GM12878 (cell line): ENCODE results near the gene TAF6L. TPM values are rescaled to one million over a fixed set of nuclear protein-coding genes. Genes with fewer than 3 reads are reported as not detected.
"Not testable (repeated sequence)": the region's sequence is repeated elsewhere in the genome, so short reads cannot be mapped to it uniquely, and the experiment has no call there.

Experiments used
- ATAC-seq: fragments of 200-7000 bp; cut with Tn5 transposase; 3 replicates; pipeline ENCODE4 v1.9.1; 2020; ENCODE audit warnings: mild to moderate bottlenecking, moderate library complexity
- BruUV-seq: library from RNA; stranded (reverse); fragments of 400-500 nt; replicated peaks from 2 replicates; lab custom pipeline; 2021; lab: Mats Ljungman, UMichigan
- CTCF ChIA-PET: fragments of 300-600 bp; sonication (Branson Sonifier 250); formaldehyde crosslinking; extraction: SDS; loops from one replicate; lab custom pipeline; 2021; ENCODE audit warnings: inconsistent platforms; lab: Yijun Ruan, JAX
- POLR2A ChIA-PET: fragments of 350-600 bp; formaldehyde crosslinking; extraction: SDS; loops from one replicate; lab custom pipeline; 2021; ENCODE audit warnings: inconsistent platforms; lab: Charles Lee
- RAD21 ChIA-PET: fragments of 300-600 bp; sonication (Branson Sonifier 250); formaldehyde crosslinking; loops from one replicate; lab custom pipeline; 2023; ENCODE audit warnings: antibody characterized with exemption; ENCODE audit not compliant: unreplicated experiment; lab: Charles Lee
- SMC1A ChIA-PET: fragments of 300-600 bp; sonication (Branson Sonifier 250); formaldehyde crosslinking; loops from one replicate; lab custom pipeline; 2023; ENCODE audit not compliant: unreplicated experiment, uncharacterized antibody; lab: Charles Lee
- DNase-seq: peaks from one replicate; pipeline ENCODE4 v3.0.0-alpha.2; 2011; ENCODE audit warnings: low read depth, low spot score
- FAIRE-seq: peaks from 3 replicates; lab custom pipeline; 2011; peaks lifted over from hg19 to GRCh38; lab: Jason Lieb, UNC
- H2AFZ ChIP-seq: 2 replicates; pipeline ENCODE4 v1.6.0; 2011; ENCODE audit warnings: low read depth, low read length, control low read depth; ENCODE audit not compliant: control insufficient read depth
- H3K27ac ChIP-seq: 2 replicates; pipeline ENCODE4 v1.5.1; 2011; ENCODE audit warnings: control low read depth; ENCODE audit not compliant: control insufficient read depth, insufficient read depth
- H3K27me3 ChIP-seq, 2 experiments: replicated peaks in 1 of 2; 2 replicates each; pipeline versions ENCODE4 v1.6.0 to v1.6.1; 2011; ENCODE audit warnings: low read length in 1 of 2; ENCODE audit not compliant: control insufficient read depth in 2 of 2, insufficient read depth in 2 of 2
- H3K36me3 ChIP-seq, 2 experiments: 2 replicates each; pipeline ENCODE4 v1.5.1; 2011; ENCODE audit warnings: low read length in 1 of 2; ENCODE audit not compliant: control insufficient read depth in 2 of 2, insufficient read depth in 2 of 2
- H3K4me1 ChIP-seq: 2 replicates; pipeline ENCODE4 v1.6.1; 2011; ENCODE audit warnings: mild to moderate bottlenecking, low read length, moderate library complexity, mixed read lengths; ENCODE audit not compliant: control insufficient read depth, insufficient read depth
- H3K4me2 ChIP-seq: 2 replicates; pipeline ENCODE4 v1.6.0; 2011; ENCODE audit warnings: control low read depth; ENCODE audit not compliant: control insufficient read depth, insufficient read depth
- H3K4me3 ChIP-seq: fragments of 200-600 bp; sonication (generic); 2 replicates; pipeline ENCODE4 v1.5.1; 2016
- H3K79me2 ChIP-seq: 2 replicates; pipeline ENCODE4 v1.6.0; 2011; ENCODE audit warnings: low read length; ENCODE audit not compliant: control insufficient read depth, insufficient read depth
- H3K9ac ChIP-seq: 2 replicates; pipeline ENCODE4 v1.8.0; 2011; ENCODE audit warnings: low read length, control low read depth, mixed read lengths; ENCODE audit not compliant: control insufficient read depth, insufficient read depth
- H3K9me3 ChIP-seq: replicated peaks from 3 replicates; pipeline ENCODE4 v1.5.1; 2011; ENCODE audit warnings: mild to moderate bottlenecking, low read length; ENCODE audit not compliant: control insufficient read depth, insufficient read depth
- H4K20me1 ChIP-seq: 2 replicates; pipeline ENCODE4 v1.6.0; 2011; ENCODE audit not compliant: control insufficient read depth, insufficient read depth
- NKRF ChIP-seq: fragments of 450-650 bp; conservative IDR thresholded peaks from 2 replicates; pipeline ENCODE4 v1.6.1; 2017; ENCODE audit warnings: mild to moderate bottlenecking, moderate library complexity
- PAX8 ChIP-seq: fragments of 450-650 bp; IDR thresholded peaks from 2 replicates; pipeline ENCODE4 v1.6.1; 2017; ENCODE audit warnings: mild to moderate bottlenecking, moderate library complexity
- SMARCA5 ChIP-seq: fragments of 450-650 bp; IDR thresholded peaks from 2 replicates; pipeline ENCODE4 v1.6.1; 2017; ENCODE audit warnings: mild to moderate bottlenecking
- SPI1 ChIP-seq: IDR thresholded peaks from 2 replicates; pipeline ENCODE4 v1.6.1; 2011; ENCODE audit warnings: low read depth, mild to moderate bottlenecking, low read length, moderate library complexity, borderline replicate concordance; ENCODE audit not compliant: insufficient read depth
- SUZ12 ChIP-seq: fragments of 200-600 bp; sonication (generic); IDR thresholded peaks from one replicate; pipeline ENCODE4 v1.6.1; 2018; ENCODE audit warnings: antibody characterized with exemption, mild to moderate bottlenecking; ENCODE audit not compliant: unreplicated experiment
- ZNF687 ChIP-seq: fragments of 450-650 bp; IDR thresholded peaks from 2 replicates; pipeline ENCODE4 v1.6.1; 2017; ENCODE audit warnings: mild to moderate bottlenecking, moderate library complexity
- WGBS: methylation state at CpG from one replicate; pipeline ENCODE4 v1.1.6; 2016; ENCODE audit warnings: low lambda C conversion rate; ENCODE audit not compliant: insufficient replicate concordance, insufficient coverage; ENCODE audit errors: missing lambda C conversion rate; 5-methylcytosine and 5-hydroxymethylcytosine counted together
- in situ Hi-C: fragments of 300-500 bp; cut with MboI; formaldehyde crosslinking; loops from 9 replicates; pipeline ENCODE4 v1.14.3; 2018; ENCODE audit warnings: mixed read lengths
- intact Hi-C: fragments of 100-400 bp; cut with micrococcal nuclease; formaldehyde crosslinking; loops from one replicate; pipeline ENCODE4 v1.14.2; 2022; ENCODE audit not compliant: unreplicated experiment
- polyA plus RNA-seq, 11 experiments: library from polyadenylated mRNA; depleted of rRNA in 4 of 11; unstranded in 6 of 11; stranded (reverse) in 5 of 11; fragments of >200 nt; fragmentation: Nextera tagmentation in 4 of 11; fragmentation: Illumina TruSeq in 1 of 11; extraction: Ambion mirVana in 4 of 11; extraction: Trizol in 1 of 11; gene quantifications; 1 replicate in 1 of 11; 2 replicates in 10 of 11; pipeline versions ENCODE4 v1.2.1 to v1.2.3, GENCODE V29; 2011 to 2016; ENCODE audit warnings: inconsistent platforms in 2 of 11, missing spikeins in 2 of 11, low read depth in 1 of 11
- total RNA-seq, 4 experiments: library from RNA; depleted of rRNA in 3 of 4; stranded (reverse); fragments of >200 nt in 3 of 4; fragmentation: Illumina TruSeq in 1 of 4; extraction: Trizol in 1 of 4; gene quantifications; 2 replicates each; pipeline versions ENCODE4 v1.2.1 to v1.2.3, GENCODE V29; 2013 to 2021

The TAF6L gene
- total and polyA plus RNA-seq, 10 of the 15 experiments (the other 5 are each of a cell fraction or from before 2014, with no cell fraction given): 0.15 to 35.6 (median 19.0) TPM

- FAIRE-seq, H3K27me3 ChIP-seq, H4K20me1 ChIP-seq, intact Hi-C loops, BruUV-seq, in situ Hi-C loops, H3K9ac ChIP-seq, H3K27ac ChIP-seq, H3K9me3 ChIP-seq, DNase-seq, H3K36me3 ChIP-seq, H3K4me1 ChIP-seq, ATAC-seq: not testable (repeated sequence)
- H3K79me2 ChIP-seq: peaks cover 15% of the 10 kb centered on the region
- ChIA-PET SMC1A (interaction anchor here (0.9 to 2.3 kb wide), 3 partner anchors 9 to 97 kb away, joined by 3 to 22 read pairs (median 4); partner anchors contain the start of gene TAF6L), RAD21 (interaction anchor here (0.6 to 3.0 kb wide), 11 partner anchors 9 to 187 kb away, joined by 3 to 10 read pairs (median 3); partner anchors contain the start of genes C11orf98, CSKMT, EEF1G and HNRNPUL2), CTCF (interaction anchor here (1.0 to 3.3 kb wide), 6 partner anchors 8 to 169 kb away, joined by 3 to 28 read pairs (median 4); partner anchors contain the start of genes TAF6L, TMEM179B and TUT1), POLR2A (interaction anchor here (0.6 to 2.7 kb wide), 16 partner anchors 9 to 95 kb away, joined by 3 to 20 read pairs (median 4); partner anchors contain the start of genes HNRNPUL2, LBHD1, TAF6L and TMEM179B)
- H2AFZ ChIP-seq: peak overlapping the region; percentile 55
- H3K4me2 ChIP-seq: peak overlapping the region; percentile 42; the same call in 1 of the 2 replicates
- WGBS: 37% methylated on average over 9 of the region's 9 CpGs
- 0 out of 2 replicates have a peak, but pooled peaks have one; percentile 1 for TF ChIP-seq NKRF
- H3K4me3 ChIP-seq: peak overlapping the region; percentile 70
Observed at GRCh38 chr11:62760867-62761227, 10.3 kb upstream of the TAF6L start.

GRCh38 chr11:62770778-62771143 lies 435 bp upstream of the TAF6L start:
- H3K4me1 ChIP-seq: peaks cover 17% of the 10 kb centered on the region
- peak overlapping the region; percentile 83 for H3K9ac ChIP-seq
- peak overlapping the region; percentile 86 for H3K4me3 ChIP-seq
- H3K27me3 ChIP-seq: no peaks in the 10 kb centered on the region
- peak overlapping the region; percentile 85 for H2AFZ ChIP-seq
- peaks cover 0 to 6% of the 10 kb centered on the region in 2 experiments for H3K36me3 ChIP-seq
- WGBS: 2% methylated on average over 18 of the region's 18 CpGs
- ATAC-seq (peak; percentile 21), FAIRE-seq (no peak), DNase-seq (no peak)
- CTCF ChIA-PET: interaction anchor here (0.7 to 9.6 kb wide), 14 partner anchors 9 to 376 kb away, joined by 3 to 85 read pairs (median 7); partner anchors contain the start of genes HNRNPUL2, LRRN4CL, POLR2G and TMEM179B
- in situ Hi-C loops: no loop called here
- H3K9me3 ChIP-seq: no peaks in the 10 kb centered on the region
- H3K79me2 ChIP-seq: peaks cover 12% of the 10 kb centered on the region
- intact Hi-C loops: loop anchor here (2.0 to 5.0 kb wide), 2 partner anchors 16 to 43 kb away; partner anchors contain the start of genes HNRNPUL2, TMEM179B and TTC9C
- H4K20me1 ChIP-seq: no peaks in the 10 kb centered on the region
- TSS peak; percentile 82 for BruUV-seq
- H3K4me2 ChIP-seq: peak overlapping the region; percentile 98
- RAD21 ChIA-PET: interaction anchor here (0.6 to 4.2 kb wide), 11 partner anchors 9 to 197 kb away, joined by 3 to 33 read pairs (median 5); partner anchors contain the start of genes EEF1G, GANAB, HNRNPUL2 and POLR2G
- POLR2A ChIA-PET: interaction anchor here (0.6 to 5.2 kb wide), 18 partner anchors 9 to 1242 kb away, joined by 3 to 44 read pairs (median 6); partner anchors contain the start of genes C11orf98, CSKMT, EEF1G and GNG3
- peak overlapping the region; percentile 82 for H3K27ac ChIP-seq
- SMC1A ChIA-PET: interaction anchor here (0.8 to 4.8 kb wide), 6 partner anchors 9 to 176 kb away, joined by 3 to 22 read pairs (median 6); partner anchors contain the start of genes POLR2G, TMEM179B and ZBTB3
- TF ChIP-seq PAX8 (0 out of 2 replicates have a peak, but pooled peaks have one; percentile 59), SMARCA5 (0 out of 2 replicates have a peak, but pooled peaks have one; percentile 37), SPI1 (0 out of 2 replicates have a peak, but pooled peaks have one; percentile 21), SUZ12 (no peak), ZNF687 (0 out of 2 replicates have a peak, but pooled peaks have one; percentile 21)
